Pancreas (tissue), 10 donors: Measurements from ENCODE around the gene ZDHHC14. TPM values are rescaled to one million over a fixed set of nuclear protein-coding genes. Genes with fewer than 3 reads are reported as not detected.
"Not testable (repeated sequence)": the region's sequence is repeated elsewhere in the genome, so short reads cannot be mapped to it uniquely, and the experiment has no call there.

ENCODE experiments used
- ATAC-seq, 4 donors: fragments of 200-7000 bp; cut with Tn5 transposase; one replicate each; pipeline versions ENCODE4 v1.8.0 to v1.9.1; 2020; ENCODE audit warnings: mild to moderate bottlenecking in 4 of 4, moderate library complexity in 4 of 4
- DNase-seq, 6 donors: peaks; one replicate each; pipeline ENCODE4 v3.0.0-alpha.2; 2020
- FAIRE-seq: peaks from 2 replicates; lab custom pipeline; 2012; peaks lifted over from hg19 to GRCh38; lab: Jason Lieb, UNC
- H3K27ac ChIP-seq, 4 donors: fragments of 200-600 bp; sonication (generic); 1 replicate in 3 of 4; 2 replicates in 1 of 4; pipeline versions ENCODE4 v1.5.0 to v1.8.0; 2020
- H3K27me3 ChIP-seq, 4 donors: fragments of 200-600 bp; one replicate each; pipeline ENCODE4 v1.8.0; 2021
- H3K36me3 ChIP-seq, 3 donors: fragments of 200-600 bp; sonication (generic) in 1 of 3; one replicate each; pipeline versions ENCODE4 v1.5.0 to v1.8.0; 2020 to 2021
- H3K4me1 ChIP-seq, 3 donors: fragments of 200-600 bp; one replicate each; pipeline ENCODE4 v1.8.0; 2021
- H3K4me3 ChIP-seq, 4 donors: fragments of 200-600 bp; sonication (generic) in 2 of 4; one replicate each; pipeline versions ENCODE4 v1.5.0 to v1.8.0; 2020 to 2021
- H3K9me3 ChIP-seq, 4 donors: fragments of 200-600 bp; one replicate each; pipeline ENCODE4 v1.8.0; 2021
- CTCF ChIP-seq, 4 donors: fragments of 200-600 bp; sonication (generic) in 3 of 4; IDR thresholded peaks; one replicate each; pipeline versions ENCODE4 v1.5.0 to v1.8.0; 2021; ENCODE audit warnings: antibody characterized with exemption in 4 of 4
- WGBS, 2 donors: extraction: QIAGEN DNeasy Blood & Tissue Kit; methylation state at CpG; one replicate each; pipeline ENCODE4 v1.1.7; 2013; 5-methylcytosine and 5-hydroxymethylcytosine counted together
- intact Hi-C, 3 donors: fragments of 100-400 bp; cut with DNase I; formaldehyde crosslinking; loops; one replicate each; pipeline versions ENCODE4 v1.11.1 to v1.14.2; 2022
- polyA plus RNA-seq, 2 donors: library from polyadenylated mRNA; stranded (reverse); fragments of 200-250 nt; gene quantifications; one replicate each; pipeline ENCODE4 v1.2.3, GENCODE V29; 2013
- total RNA-seq, 6 donors: library from RNA; stranded (reverse); fragmentation: NEBNext Ultra II Directional in 4 of 6; extraction: Animal tissue kit (Norgen Biotek cat#: 25700) in 4 of 6; gene quantifications; one replicate each; pipeline versions ENCODE4 v1.2.1 to v1.2.4, GENCODE V29; 2021 to 2023
- donor health status: healthy with polysubstance abuse.
- donor health status: DM: no; HTN: no; CAD: no; lungs with moderate emphysema.
- donor health status: DM: no; HTN: no; CAD: no.
- donor health status: control.
- donor health status: control.
- donor health status: Bipolar disorder and iron deficiency.
- donor health status: DM: yes; HTN: yes; CAD: no.
- donor health status: DM: no; HTN: no; CAD: no.
- donor health status: DM: no; HTN: no; CAD: no.
- donor health status: DM: yes; HTN: yes; CAD: no.

Gene ZDHHC14
- total and polyA plus RNA-seq, 8 donors: 3.1 to 9.9 (median 4.5) TPM

GRCh38 chr6:157699777-157700636 lies 319.0 kb downstream of the ZDHHC14 start:
- FAIRE-seq: no peak
- Histone ChIP-seq H3K27ac (no peak overlapping the region), H3K36me3 (no peaks in the 10 kb centered on the region), H3K9me3 (no peaks in the 10 kb centered on the region), H3K4me1 (no peaks in the 10 kb centered on the region), H3K27me3 (no peaks in the 10 kb centered on the region), H3K4me3 (no peak overlapping the region)
- intact Hi-C loops: no loop called here
- no peak for ATAC-seq
- DNase-seq: no peak
- no peak for TF ChIP-seq CTCF (IDR thresholded peaks at IDR 0.05)
- 78 to 79% methylated on average over 17 of the region's 17 CpGs for WGBS, 2 donors

- H3K27me3 ChIP-seq, H3K4me1 ChIP-seq, H3K27ac ChIP-seq, ATAC-seq, DNase-seq, intact Hi-C loops, FAIRE-seq, H3K4me3 ChIP-seq, H3K36me3 ChIP-seq, H3K9me3 ChIP-seq: not testable (repeated sequence)
- WGBS, 2 donors: 87% methylated on average over 6 of the region's 6 CpGs
These were observed 325.4 kb downstream of the ZDHHC14 start for GRCh38 chr6:157706351-157706750.

- no peaks in the 10 kb centered on the region for H3K4me1 ChIP-seq
- ATAC-seq (no peak), DNase-seq (no peak), FAIRE-seq (no peak)
- H3K9me3 ChIP-seq: no peaks in the 10 kb centered on the region
- WGBS, 2 donors: 88% methylated on average over 2 of the region's 2 CpGs
- intact Hi-C loops: no loop called here
- no peak for TF ChIP-seq CTCF (IDR thresholded peaks at IDR 0.05)
- no peak overlapping the region for H3K4me3 ChIP-seq
- H3K27ac ChIP-seq: no peak overlapping the region
- H3K36me3 ChIP-seq: no peaks in the 10 kb centered on the region
- no peaks in the 10 kb centered on the region for H3K27me3 ChIP-seq
These were observed 325.9 kb downstream of the ZDHHC14 start for GRCh38 chr6:157706883-157707282.

- DNase-seq (no peak), ATAC-seq (no peak), FAIRE-seq (no peak)
- Histone ChIP-seq H3K9me3 (no peaks in the 10 kb centered on the region), H3K4me3 (no peak overlapping the region), H3K4me1 (no peaks in the 10 kb centered on the region), H3K36me3 (no peaks in the 10 kb centered on the region), H3K27ac (no peak overlapping the region), H3K27me3 (no peaks in the 10 kb centered on the region)
- no peak for TF ChIP-seq CTCF (IDR thresholded peaks at IDR 0.05)
- 74 to 78% methylated on average over 6 of the region's 6 CpGs for WGBS, 2 donors
- intact Hi-C loops: no loop called here
These were observed 326.6 kb downstream of the ZDHHC14 start for GRCh38 chr6:157707576-157707975.

GRCh38 chr6:157708239-157708638 lies 327.2 kb downstream of the ZDHHC14 start:
- FAIRE-seq: no peak
- TF ChIP-seq CTCF (IDR thresholded peaks at IDR 0.05): no peak
- no peak overlapping the region for H3K27ac ChIP-seq
- no peaks in the 10 kb centered on the region for H3K27me3 ChIP-seq
- DNase-seq: no peak
- H3K4me3 ChIP-seq: no peak overlapping the region
- no peaks in the 10 kb centered on the region for H3K36me3 ChIP-seq
- H3K9me3 ChIP-seq: no peaks in the 10 kb centered on the region
- ATAC-seq: no peak
- no peaks in the 10 kb centered on the region for H3K4me1 ChIP-seq
- intact Hi-C loops: no loop called here
- 79 to 87% methylated on average over 3 of the region's 3 CpGs for WGBS, 2 donors
